GM12891 (cell line): Measurements from ENCODE around the gene CCDC158.

Source experiments
- POLR2A ChIP-seq: IDR thresholded peaks from 2 replicates; pipeline ENCODE4 v1.6.1; 2011; ENCODE audit warnings: low read depth, low read length, control low read depth
- POLR2AphosphoS5 ChIP-seq: IDR thresholded peaks from 2 replicates; pipeline ENCODE4 v1.6.1; 2011; ENCODE audit warnings: low read depth, low read length, control low read depth
- POU2F2 ChIP-seq: IDR thresholded peaks from 2 replicates; pipeline ENCODE4 v1.6.1; 2011; ENCODE audit warnings: low read depth, mild to moderate bottlenecking, control low read depth, low read length, moderate library complexity
- SPI1 ChIP-seq: IDR thresholded peaks from 2 replicates; pipeline ENCODE4 v1.6.1; 2011; ENCODE audit warnings: low read depth, low read length, control low read depth
- TAF1 ChIP-seq: IDR thresholded peaks from 2 replicates; pipeline ENCODE4 v1.6.1; 2011; ENCODE audit warnings: low read depth, low read length, control low read depth

- TF ChIP-seq POLR2A (no peak), TAF1 (no peak), POLR2AphosphoS5 (no peak), SPI1 (no peak), POU2F2 (no peak)
Observed at GRCh38 chr4:76280488-76281441, 140.2 kb downstream of the CCDC158 start.
